Endothelial cell of umbilical vein (primary cell): Measurements from ENCODE around the gene KLF15. TPM values are rescaled to one million over a fixed set of nuclear protein-coding genes. Genes with fewer than 3 reads are reported as not detected.

Experiments used
- BruUV-seq: library from RNA; stranded (reverse); fragments of 400-500 nt; replicated peaks from 2 replicates; lab custom pipeline; 2021; lab: Mats Ljungman, UMichigan
- CTCF ChIA-PET: fragments of 300-600, 350-600 bp; sonication (Branson Sonifier 250); formaldehyde crosslinking; loops from one replicate; lab custom pipeline; 2021; ENCODE audit warnings: antibody characterized with exemption, inconsistent platforms; lab: Charles Lee
- POLR2A ChIA-PET: fragments of 300-600, 350-600 bp; sonication (Branson Sonifier 250); formaldehyde crosslinking; loops from one replicate; lab custom pipeline; 2021; ENCODE audit warnings: antibody characterized with exemption, inconsistent platforms; lab: Charles Lee
- DNase-seq: peaks from one replicate; pipeline ENCODE4 v3.0.0-alpha.2; 2011; ENCODE audit warnings: low read depth, low spot score
- FAIRE-seq: peaks from 2 replicates; lab custom pipeline; 2011; peaks lifted over from hg19 to GRCh38; lab: Jason Lieb, UNC
- H2AFZ ChIP-seq: 2 replicates; pipeline ENCODE4 v1.6.0; 2012; ENCODE audit warnings: low read depth, low read length, control low read depth, inconsistent platforms
- H3K27ac ChIP-seq: 2 replicates; pipeline ENCODE4 v1.5.1; 2011; ENCODE audit warnings: low read depth, mild to moderate bottlenecking, control low read depth, low read length, moderate library complexity; ENCODE audit not compliant: insufficient read depth
- H3K27me3 ChIP-seq, 2 experiments: 2 replicates each; pipeline versions ENCODE4 v1.6.0 to v1.6.1; 2011; ENCODE audit warnings: low read length in 2 of 2, mixed read lengths in 1 of 2; ENCODE audit not compliant: control insufficient read depth in 2 of 2, insufficient read depth in 2 of 2
- H3K36me3 ChIP-seq, 2 experiments: 2 replicates in 1 of 2; 3 replicates in 1 of 2; pipeline ENCODE4 v1.5.1; 2011; ENCODE audit warnings: low read length in 2 of 2, mild to moderate bottlenecking in 1 of 2, moderate library complexity in 1 of 2; ENCODE audit not compliant: control insufficient read depth in 2 of 2, insufficient read depth in 2 of 2; ENCODE audit errors: extremely low read depth in 1 of 2
- H3K4me1 ChIP-seq: 3 replicates; pipeline ENCODE4 v1.5.1; 2011; ENCODE audit warnings: mild to moderate bottlenecking, low read length; ENCODE audit not compliant: control insufficient read depth, insufficient read depth; ENCODE audit errors: extremely low read depth
- H3K4me2 ChIP-seq: 2 replicates; pipeline ENCODE4 v1.6.1; 2011; ENCODE audit warnings: low read length, control low read depth, mixed read lengths; ENCODE audit not compliant: insufficient read depth
- H3K4me3 ChIP-seq, 3 experiments: fragments of 200-600 bp in 1 of 3; sonication (generic), shearing (Covaris generic) in 1 of 3; replicated peaks in 1 of 3; 2 replicates each; pipeline ENCODE4 v1.5.1; 2011 to 2016; ENCODE audit warnings: control low read depth in 3 of 3, low read length in 3 of 3, mild to moderate bottlenecking in 2 of 3, inconsistent platforms in 1 of 3, low read depth in 1 of 3, moderate library complexity in 1 of 3; ENCODE audit not compliant: insufficient read depth in 1 of 3
- H3K79me2 ChIP-seq: 2 replicates; pipeline ENCODE4 v1.6.0; 2012; ENCODE audit warnings: low read length, inconsistent platforms; ENCODE audit not compliant: control insufficient read depth, insufficient read depth
- H3K9ac ChIP-seq: replicated peaks from 2 replicates; pipeline ENCODE3; 2011; ENCODE audit warnings: low read length, control low read depth; ENCODE audit not compliant: insufficient read depth; ENCODE audit errors: extremely low read depth
- H3K9me1 ChIP-seq: replicated peaks from 3 replicates; pipeline ENCODE4 v1.6.0; 2011; ENCODE audit warnings: mild to moderate bottlenecking, low read length; ENCODE audit not compliant: control insufficient read depth, insufficient read depth; ENCODE audit errors: extremely low read depth
- H3K9me3 ChIP-seq: replicated peaks from 2 replicates; pipeline ENCODE4 v1.5.1; 2012; ENCODE audit warnings: low read length, inconsistent platforms; ENCODE audit not compliant: control insufficient read depth, insufficient read depth
- H4K20me1 ChIP-seq: replicated peaks from 2 replicates; pipeline ENCODE3; 2011; ENCODE audit warnings: mild to moderate bottlenecking, low read length; ENCODE audit not compliant: control insufficient read depth, insufficient read depth; ENCODE audit errors: extremely low read depth
- CTCF ChIP-seq, 2 donors: IDR thresholded peaks; 1 replicate in 1 of 2; 2 replicates in 1 of 2; pipeline ENCODE4 v1.5.1; 2011; ENCODE audit warnings: low read length in 2 of 2, mild to moderate bottlenecking in 2 of 2, moderate library complexity in 2 of 2, control low read depth in 1 of 2, inconsistent platforms in 1 of 2, low read depth in 1 of 2; ENCODE audit not compliant: insufficient read depth in 1 of 2; ENCODE audit errors: extremely low read depth in 1 of 2
- EZH2 ChIP-seq: IDR thresholded peaks from 2 replicates; pipeline ENCODE4 v1.6.1; 2012; ENCODE audit warnings: borderline replicate concordance, low read depth, mild to moderate bottlenecking, moderate library complexity, low read length, inconsistent platforms; ENCODE audit not compliant: severe bottlenecking
- FOS ChIP-seq: IDR thresholded peaks from 2 replicates; pipeline ENCODE4 v1.6.1; 2011; ENCODE audit warnings: mild to moderate bottlenecking, low read length, moderate library complexity, borderline replicate concordance; ENCODE audit not compliant: insufficient read depth
- GATA2 ChIP-seq: IDR thresholded peaks from 2 replicates; pipeline ENCODE4 v1.7.0; 2011; ENCODE audit warnings: low read depth, mild to moderate bottlenecking, moderate library complexity, mixed read lengths, low read length; ENCODE audit not compliant: insufficient read length, insufficient read depth
- JUN ChIP-seq: IDR thresholded peaks from 2 replicates; pipeline ENCODE4 v1.6.1; 2011; ENCODE audit warnings: borderline replicate concordance, low read depth; ENCODE audit not compliant: insufficient read length, insufficient read depth
- MAX ChIP-seq: IDR thresholded peaks from 2 replicates; pipeline ENCODE4 v1.6.1; 2011; ENCODE audit not compliant: insufficient read depth, insufficient read length
- MYC ChIP-seq: IDR thresholded peaks from one replicate; pipeline ENCODE4 v1.6.1; 2011; ENCODE audit warnings: mild to moderate bottlenecking, low read depth, low read length
- POLR2A ChIP-seq: IDR thresholded peaks from 2 replicates; pipeline ENCODE4 v1.6.1; 2012; ENCODE audit warnings: low read depth, mild to moderate bottlenecking, control low read depth, low read length
- POLR2AphosphoS5 ChIP-seq: IDR thresholded peaks from 2 replicates; pipeline ENCODE4 v1.6.1; 2012; ENCODE audit warnings: low read depth, mild to moderate bottlenecking, control low read depth, low read length, moderate library complexity; ENCODE audit not compliant: insufficient read depth
- dilution Hi-C: fragments of 300-500 bp; cut with MboI; formaldehyde crosslinking; loops from one replicate; pipeline ENCODE4 v1.15.0; 2019; ENCODE audit warnings: low sequenced_read_pairs; ENCODE audit not compliant: extremely low pct_ligation_motif_present
- intact Hi-C: fragments of 100-400 bp; cut with micrococcal nuclease; formaldehyde crosslinking; loops from one replicate; pipeline ENCODE4 v1.10.0; 2022
- polyA plus RNA-seq, 4 experiments: library from polyadenylated mRNA; depleted of rRNA in 3 of 4; stranded (reverse) in 3 of 4; unstranded in 1 of 4; fragments of >200 nt; gene quantifications; 2 replicates each; pipeline versions ENCODE4 v1.2.1 to v1.2.3, GENCODE V29; 2011 to 2012; ENCODE audit warnings: missing spikeins in 1 of 4
- total RNA-seq: library from RNA; stranded (reverse); gene quantifications from 2 replicates; pipeline ENCODE4 v1.2.3, GENCODE V29; 2021

Gene KLF15
- total and polyA plus RNA-seq, 2 donors (not counting 3 experiments of a cell fraction or from before 2014, with no cell fraction given), result 2.2 to 3.0 TPM

GRCh38 chr3:126365351-126366277 is 8.4 kb upstream of the KLF15 start:
- Histone ChIP-seq H3K9ac (no peak overlapping the region), H4K20me1 (no peaks in the 10 kb centered on the region), H3K27ac (no peak overlapping the region), H3K79me2 (no peaks in the 10 kb centered on the region), H3K9me3 (no peaks in the 10 kb centered on the region), H3K4me1 (no peaks in the 10 kb centered on the region), H3K36me3 (no peaks in the 10 kb centered on the region), H2AFZ (no peak overlapping the region), H3K4me2 (no peak overlapping the region), H3K4me3 (no peak overlapping the region), H3K27me3 (peaks cover 0 to 4% of the 10 kb centered on the region in 2 experiments), H3K9me1 (no peaks in the 10 kb centered on the region)
- DNase-seq (no peak), FAIRE-seq (no peak)
- dilution Hi-C loops, result no loop called here
- intact Hi-C loops, result no loop called here
- POLR2A ChIA-PET, result no interaction called here
- TF ChIP-seq GATA2, result no peak
- no peak for TF ChIP-seq JUN
- no peak for TF ChIP-seq POLR2A
- TF ChIP-seq CTCF (IDR thresholded peaks at IDR 0.05; ENCODE audit: extremely low read depth in 1 of 2, insufficient read depth in 1 of 2, low read depth in 1 of 2, low read length in 2 of 2), result no peak
- no peak for TF ChIP-seq FOS
- no peak for TF ChIP-seq MYC
- no peak for TF ChIP-seq POLR2AphosphoS5
- TF ChIP-seq MAX, result no peak
- TF ChIP-seq EZH2, result no peak
- no TSS peak for BruUV-seq
- CTCF ChIA-PET, result no interaction called here
